Tibial nerve (tissue), 4 donors: Measurements from ENCODE around the gene UGT1A4.

Source experiments
- CTCF ChIP-seq, 5 experiments: fragments of 200-600 bp in 3 of 5; fragments of 450-650 bp in 2 of 5; sonication (generic) in 3 of 5; IDR thresholded peaks; one replicate each; pipeline ENCODE4 v1.5.1; 2016 to 2019; ENCODE audit warnings: antibody characterized with exemption in 5 of 5, mild to moderate bottlenecking in 3 of 5, moderate library complexity in 2 of 5
- EP300 ChIP-seq, 2 donors: sonication (generic); formaldehyde crosslinking; IDR thresholded peaks; one replicate each; pipeline ENCODE4 v1.6.1; 2017; ENCODE audit warnings: antibody characterized with exemption in 2 of 2, mild to moderate bottlenecking in 1 of 2

- TF ChIP-seq CTCF (IDR thresholded peaks at IDR 0.05) = no peak
- no peak for TF ChIP-seq EP300 (IDR thresholded peaks at IDR 0.05)
Measured at GRCh38 chr2:233793465-233794127, 75.1 kb downstream of the UGT1A4 start.
